ENCODE results near the gene CORO7.

The CORO7 gene

GRCh38 chr16:4382795-4383357 lies 33.5 kb downstream of the CORO7 start:
- no peak overlapping the region for H3K4me3 ChIP-seq (replicated peaks; ENCODE audit: low read depth, low read length)
- DNase-seq (ENCODE audit: low read depth) = no peak
- TF ChIP-seq CTCF (IDR thresholded peaks at IDR 0.05; ENCODE audit: low read length, missing control alignments) = no peak

GRCh38 chr16:4381935-4382794 lies 34.2 kb downstream of the CORO7 start:
- TF ChIP-seq CTCF (IDR thresholded peaks at IDR 0.05; ENCODE audit: low read length, missing control alignments) = no peak
- no peak overlapping the region for H3K4me3 ChIP-seq (replicated peaks; ENCODE audit: low read depth, low read length)
- DNase-seq (ENCODE audit: low read depth) = no peak

- no peak overlapping the region for H3K4me3 ChIP-seq (replicated peaks; ENCODE audit: low read depth, low read length)
- TF ChIP-seq CTCF (IDR thresholded peaks at IDR 0.05; ENCODE audit: low read length, missing control alignments) = no peak
- DNase-seq (ENCODE audit: low read depth) = no peak
Measured at GRCh38 chr16:4381072-4381934, 35.1 kb downstream of the CORO7 start.

GRCh38 chr16:4380119-4381063 lies 36.0 kb downstream of the CORO7 start:
- no peak for TF ChIP-seq CTCF (IDR thresholded peaks at IDR 0.05; ENCODE audit: low read length, missing control alignments)
- no peak for DNase-seq (ENCODE audit: low read depth)
- no peak overlapping the region for H3K4me3 ChIP-seq (replicated peaks; ENCODE audit: low read depth, low read length)

GRCh38 chr16:4378999-4379690 lies 37.3 kb downstream of the CORO7 start:
- no peak for DNase-seq (ENCODE audit: low read depth)
- no peak for TF ChIP-seq CTCF (IDR thresholded peaks at IDR 0.05; ENCODE audit: low read length, missing control alignments)
- no peak overlapping the region for H3K4me3 ChIP-seq (replicated peaks; ENCODE audit: low read depth, low read length)
